Measurements from ENCODE around the gene SLC4A9. TPM values are rescaled to one million over a fixed set of nuclear protein-coding genes. Genes with fewer than 3 reads are reported as not detected.
A peak's percentile ranks its signal among the peaks of the same experiment; 100 is the strongest.

SLC4A9 gene
- total RNA-seq (2014; rRNA removed; shearing (Covaris generic)): not detected in 2 replicates

- no peak for DNase-seq (ENCODE audit: low read depth)
Observed at GRCh38 chr5:140360101-140360500, at the start of gene SLC4A9. Gene SLC4A9, plus strand, starts transcription at chr5:140360194. Its CDS starts 43 bp downstream, at chr5:140360237.

- DNase-seq (ENCODE audit: low read depth): no peak
Observed at GRCh38 chr5:140310434-140310833, 49.6 kb upstream of the SLC4A9 start.

- DNase-seq (ENCODE audit: low read depth): peak; percentile 88
Observed at GRCh38 chr5:140311011-140311467, 49.0 kb upstream of the SLC4A9 start.

GRCh38 chr5:140312067-140312790 lies 47.8 kb upstream of the SLC4A9 start:
- peak; percentile 85 for DNase-seq (ENCODE audit: low read depth)

- no peak for DNase-seq (ENCODE audit: low read depth)
Observed at GRCh38 chr5:140312791-140313189, 47.2 kb upstream of the SLC4A9 start.

GRCh38 chr5:140317859-140318258 lies 42.1 kb upstream of the SLC4A9 start:
- peak; percentile 56 for DNase-seq (ENCODE audit: low read depth)

- DNase-seq (ENCODE audit: low read depth): no peak
Observed at GRCh38 chr5:140318792-140319191, 41.2 kb upstream of the SLC4A9 start.

- no peak for DNase-seq (ENCODE audit: low read depth)
Observed at GRCh38 chr5:140319833-140320232, 40.2 kb upstream of the SLC4A9 start.

- DNase-seq (ENCODE audit: low read depth): no peak
Observed at GRCh38 chr5:140321796-140322195, 38.2 kb upstream of the SLC4A9 start.

- DNase-seq (ENCODE audit: low read depth): peak; percentile 89
Observed at GRCh38 chr5:140322751-140323731, 37.0 kb upstream of the SLC4A9 start.

GRCh38 chr5:140324041-140324600 lies 35.9 kb upstream of the SLC4A9 start:
- no peak for DNase-seq (ENCODE audit: low read depth)

GRCh38 chr5:140324617-140325241 lies 35.3 kb upstream of the SLC4A9 start:
- DNase-seq (ENCODE audit: low read depth): peak; percentile 51

- no peak for DNase-seq (ENCODE audit: low read depth)
Observed at GRCh38 chr5:140325486-140325885, 34.5 kb upstream of the SLC4A9 start.

- no peak for DNase-seq (ENCODE audit: low read depth)
Observed at GRCh38 chr5:140327589-140327988, 32.4 kb upstream of the SLC4A9 start.

- no peak for DNase-seq (ENCODE audit: low read depth)
Observed at GRCh38 chr5:140328036-140328764, 31.8 kb upstream of the SLC4A9 start.

- no peak for DNase-seq (ENCODE audit: low read depth)
Observed at GRCh38 chr5:140329739-140330481, 30.1 kb upstream of the SLC4A9 start.

- no peak for DNase-seq (ENCODE audit: low read depth)
Observed at GRCh38 chr5:140331638-140332037, 28.4 kb upstream of the SLC4A9 start.

- no peak for DNase-seq (ENCODE audit: low read depth)
Observed at GRCh38 chr5:140336388-140336787, 23.6 kb upstream of the SLC4A9 start.

GRCh38 chr5:140337880-140338279 lies 22.1 kb upstream of the SLC4A9 start:
- no peak for DNase-seq (ENCODE audit: low read depth)

GRCh38 chr5:140338336-140338735 lies 21.7 kb upstream of the SLC4A9 start:
- no peak for DNase-seq (ENCODE audit: low read depth)

All from RPMI7951 (cell line).